ENCODE measurements around the gene GALNT17.
A peak's percentile ranks its signal among the peaks of the same experiment; 100 is the strongest.
"Not testable (repeated sequence)": the region's sequence is repeated elsewhere in the genome, so short reads cannot be mapped to it uniquely, and the experiment has no call there.

Gene GALNT17

DNA sequence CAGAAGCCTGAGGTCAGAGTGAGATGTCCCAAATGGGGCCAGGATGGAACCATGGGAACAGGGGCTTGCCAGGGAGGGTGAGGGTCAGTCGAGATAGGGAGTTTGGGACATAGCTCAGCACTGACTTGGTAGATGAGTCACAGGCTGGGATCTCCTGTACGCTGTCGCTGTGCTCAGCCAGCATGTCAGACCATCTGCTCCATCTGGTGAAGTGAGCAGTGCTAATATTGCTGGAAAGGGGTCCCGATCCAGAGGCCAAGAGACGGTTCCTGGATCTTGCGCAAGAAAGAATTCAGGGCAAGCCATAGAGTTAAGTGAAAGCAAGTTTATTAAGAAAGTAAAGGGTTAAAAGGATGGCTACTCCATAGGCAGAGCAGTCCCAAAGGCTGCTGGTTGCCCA lies 505.6 kb downstream of the GALNT17 start:
- H3K27ac Mint-ChIP-seq: peak overlapping the region; percentile 64
- peaks cover 3% of the 10 kb centered on the region for H3K27me3 Mint-ChIP-seq (ENCODE audit: low read depth, poor library complexity)
- no peaks in the 10 kb centered on the region for H3K36me3 Mint-ChIP-seq (ENCODE audit: low read depth)
- no peaks in the 10 kb centered on the region for H3K9me3 Mint-ChIP-seq
- peaks cover 31% of the 10 kb centered on the region for H3K4me1 Mint-ChIP-seq
- TF ChIP-seq, protein P1, sequence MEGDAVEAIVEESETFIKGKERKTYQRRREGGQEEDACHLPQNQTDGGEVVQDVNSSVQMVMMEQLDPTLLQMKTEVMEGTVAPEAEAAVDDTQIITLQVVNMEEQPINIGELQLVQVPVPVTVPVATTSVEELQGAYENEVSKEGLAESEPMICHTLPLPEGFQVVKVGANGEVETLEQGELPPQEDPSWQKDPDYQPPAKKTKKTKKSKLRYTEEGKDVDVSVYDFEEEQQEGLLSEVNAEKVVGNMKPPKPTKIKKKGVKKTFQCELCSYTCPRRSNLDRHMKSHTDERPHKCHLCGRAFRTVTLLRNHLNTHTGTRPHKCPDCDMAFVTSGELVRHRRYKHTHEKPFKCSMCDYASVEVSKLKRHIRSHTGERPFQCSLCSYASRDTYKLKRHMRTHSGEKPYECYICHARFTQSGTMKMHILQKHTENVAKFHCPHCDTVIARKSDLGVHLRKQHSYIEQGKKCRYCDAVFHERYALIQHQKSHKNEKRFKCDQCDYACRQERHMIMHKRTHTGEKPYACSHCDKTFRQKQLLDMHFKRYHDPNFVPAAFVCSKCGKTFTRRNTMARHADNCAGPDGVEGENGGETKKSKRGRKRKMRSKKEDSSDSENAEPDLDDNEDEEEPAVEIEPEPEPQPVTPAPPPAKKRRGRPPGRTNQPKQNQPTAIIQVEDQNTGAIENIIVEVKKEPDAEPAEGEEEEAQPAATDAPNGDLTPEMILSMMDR (IDR thresholded peaks at IDR 0.05): no peak
- no peak overlapping the region for H3K4me3 Mint-ChIP-seq
- no peak for DNase-seq

DNA sequence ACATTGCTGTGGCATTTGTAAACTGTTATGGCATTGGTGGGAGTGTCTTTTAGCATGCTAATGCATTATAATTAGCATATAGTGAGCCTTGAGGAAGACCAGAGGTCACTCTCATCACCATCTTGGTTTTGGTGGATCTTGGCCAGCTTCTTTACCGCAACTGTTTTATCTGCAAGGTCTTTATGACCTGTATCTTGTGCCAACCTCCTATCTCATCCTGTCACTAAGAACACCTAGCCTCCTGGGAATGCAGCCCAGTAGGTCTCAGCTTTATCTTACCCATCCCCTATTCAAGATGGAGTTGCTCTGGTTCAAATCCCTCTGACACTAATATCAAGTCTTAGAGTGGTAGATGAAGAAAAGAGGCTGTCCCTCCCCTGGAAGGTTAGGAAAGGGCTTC lies 506.2 kb downstream of the GALNT17 start:
- Mint-ChIP-seq H3K4me3 (no peak overlapping the region), H3K27me3 (ENCODE audit: low read depth, poor library complexity) (peaks cover 3% of the 10 kb centered on the region), H3K36me3 (ENCODE audit: low read depth) (no peaks in the 10 kb centered on the region), H3K9me3 (no peaks in the 10 kb centered on the region), H3K4me1 (peaks cover 30% of the 10 kb centered on the region), H3K27ac (no peak overlapping the region)
- DNase-seq: no peak
- TF ChIP-seq, protein P1 (IDR thresholded peaks at IDR 0.05): no peak

DNA sequence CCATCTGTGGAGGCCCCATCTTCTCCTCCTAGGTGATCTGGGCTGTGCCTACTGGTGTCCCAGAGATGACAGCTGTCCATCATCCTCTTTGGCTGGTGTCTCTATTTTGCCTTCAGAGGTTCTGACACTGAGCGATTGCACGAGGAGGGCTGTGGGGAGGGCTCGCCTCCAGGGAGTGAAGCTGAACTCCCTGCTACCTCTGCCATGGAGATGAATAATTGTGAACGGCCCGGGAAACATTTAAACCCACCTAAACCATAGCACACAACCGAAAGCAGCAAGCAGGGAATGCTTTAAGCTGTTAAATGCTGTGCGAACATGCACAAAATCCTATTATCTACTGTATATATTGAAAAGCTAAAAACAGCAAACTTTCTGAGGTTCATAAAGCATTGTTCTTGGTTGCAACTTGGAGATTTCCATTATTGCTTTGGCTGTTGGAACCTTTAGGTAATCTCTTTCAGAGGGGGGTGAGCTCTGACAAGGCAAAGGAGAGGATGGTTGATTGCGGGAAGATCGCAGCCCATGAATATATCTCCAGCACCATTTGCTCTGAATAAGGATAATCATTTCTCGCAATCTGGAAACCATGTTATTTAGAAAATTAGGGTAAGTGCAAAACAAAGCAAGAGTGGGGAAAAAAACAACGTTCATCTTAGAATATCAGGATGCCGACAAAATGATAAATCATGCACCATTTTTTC lies 507.6 kb downstream of the GALNT17 start:
- H3K27ac Mint-ChIP-seq: peak overlapping the region; percentile 18
- TF ChIP-seq, protein P1 (IDR thresholded peaks at IDR 0.05): no peak
- H3K4me3 Mint-ChIP-seq: no peak overlapping the region
- H3K4me1 Mint-ChIP-seq: peaks cover 17% of the 10 kb centered on the region
- peaks cover 6% of the 10 kb centered on the region for H3K27me3 Mint-ChIP-seq (ENCODE audit: low read depth, poor library complexity)
- no peak for DNase-seq
- H3K9me3 Mint-ChIP-seq: no peaks in the 10 kb centered on the region
- no peaks in the 10 kb centered on the region for H3K36me3 Mint-ChIP-seq (ENCODE audit: low read depth)

DNA sequence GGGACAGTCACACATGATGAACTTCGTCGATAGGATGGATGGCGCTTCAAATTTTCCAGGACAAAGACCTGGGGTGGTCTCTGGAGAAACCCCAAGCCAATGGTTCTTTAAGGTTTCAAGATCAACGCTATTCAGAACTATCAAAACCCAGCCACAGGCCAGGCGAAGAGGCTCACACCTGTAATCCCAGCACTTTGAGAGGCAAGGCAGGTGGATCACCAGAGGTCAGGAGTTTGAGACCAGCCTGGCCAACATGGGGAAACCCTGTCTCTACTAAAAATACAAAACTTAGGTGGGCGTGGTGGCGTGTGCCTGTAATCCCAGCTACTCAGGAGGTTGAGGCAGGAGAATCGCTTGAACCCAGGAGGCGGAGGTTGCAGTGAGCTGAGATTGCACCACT lies 511.1 kb downstream of the GALNT17 start:
- H3K4me3 Mint-ChIP-seq; H3K4me1 Mint-ChIP-seq; DNase-seq; H3K27ac Mint-ChIP-seq; H3K36me3 Mint-ChIP-seq (ENCODE audit: low read depth); H3K27me3 Mint-ChIP-seq (ENCODE audit: low read depth, poor library complexity): not testable (repeated sequence)
- H3K9me3 Mint-ChIP-seq: peaks cover 16% of the 10 kb centered on the region

DNA sequence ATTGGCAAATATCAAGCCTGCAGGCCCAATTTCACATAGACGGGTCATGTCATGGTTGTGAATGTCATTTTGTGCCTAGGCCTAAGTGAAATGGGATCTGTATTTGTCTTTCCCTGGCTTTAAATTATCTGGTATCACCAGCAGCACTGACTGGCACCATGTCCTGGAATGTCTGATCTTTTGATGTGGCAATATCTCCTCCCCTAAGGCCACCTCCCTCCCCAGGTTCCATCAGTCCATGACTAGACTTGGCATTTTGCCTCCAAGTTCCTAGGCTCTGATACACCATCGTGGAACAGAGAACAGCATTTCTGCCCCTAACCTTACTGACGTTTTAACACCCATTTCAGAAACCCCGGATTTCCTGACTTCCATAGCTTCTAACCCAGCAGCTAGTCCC lies 513.9 kb downstream of the GALNT17 start:
- Mint-ChIP-seq H3K27me3 (ENCODE audit: low read depth, poor library complexity) (peaks cover 5% of the 10 kb centered on the region), H3K4me1 (no peaks in the 10 kb centered on the region), H3K9me3 (peaks cover 29% of the 10 kb centered on the region), H3K4me3 (no peak overlapping the region), H3K36me3 (ENCODE audit: low read depth) (peaks cover 6% of the 10 kb centered on the region), H3K27ac (no peak overlapping the region)
- TF ChIP-seq, protein P1 (IDR thresholded peaks at IDR 0.05): no peak
- DNase-seq: no peak

DNA sequence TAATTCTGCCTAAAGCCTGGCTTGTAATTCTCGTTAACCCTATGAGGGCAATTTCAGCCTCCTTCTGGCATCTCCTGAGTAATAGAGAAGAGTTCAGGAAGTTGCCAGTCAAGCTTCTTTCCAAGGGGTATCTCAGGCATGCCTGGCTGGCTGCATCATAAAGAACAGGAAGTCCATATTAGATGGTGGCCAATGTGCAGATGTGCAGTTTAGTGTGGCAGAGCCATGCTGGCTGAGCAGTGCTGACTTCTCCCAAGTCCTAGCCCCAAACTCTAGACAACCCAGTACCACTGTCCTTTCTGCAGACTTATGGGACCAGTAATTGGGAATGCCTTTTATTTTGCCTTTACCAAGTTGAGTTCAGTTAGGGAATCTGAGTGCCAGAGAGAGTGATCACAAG lies 517.9 kb downstream of the GALNT17 start:
- TF ChIP-seq, protein P1 (IDR thresholded peaks at IDR 0.05): no peak
- H3K9me3 Mint-ChIP-seq: peaks cover 27% of the 10 kb centered on the region
- peaks cover 6% of the 10 kb centered on the region for H3K27me3 Mint-ChIP-seq (ENCODE audit: low read depth, poor library complexity)
- H3K27ac Mint-ChIP-seq: no peak overlapping the region
- DNase-seq: no peak
- H3K4me3 Mint-ChIP-seq: no peak overlapping the region
- H3K36me3 Mint-ChIP-seq (ENCODE audit: low read depth): peaks cover 6% of the 10 kb centered on the region
- no peaks in the 10 kb centered on the region for H3K4me1 Mint-ChIP-seq
